Activated CD8-positive, alpha-beta memory T cell treated with anti-CD3 and anti-CD28 coated beads, Interleukin-2, amount 50 U/mL, for 1 hour (primary cell): Measurements from ENCODE around the gene CLCN6.

Experiments used
- DNase-seq: peaks from one replicate; pipeline ENCODE4 v3.0.0-alpha.2; 2020; ENCODE audit errors: extremely low read depth

CLCN6 gene

GRCh38 chr1:11831945-11832725 is 26.1 kb downstream of the CLCN6 start:
- DNase-seq, result no peak

- DNase-seq, result no peak
Observed at GRCh38 chr1:11833497-11833896, 27.5 kb downstream of the CLCN6 start.

GRCh38 chr1:11833900-11834299 is 27.9 kb downstream of the CLCN6 start:
- no peak for DNase-seq

GRCh38 chr1:11835441-11836225 is 29.6 kb downstream of the CLCN6 start:
- no peak for DNase-seq

- no peak for DNase-seq
Observed at GRCh38 chr1:11836955-11837766, 31.2 kb downstream of the CLCN6 start.

GRCh38 chr1:11837767-11838348 is 31.9 kb downstream of the CLCN6 start:
- no peak for DNase-seq

GRCh38 chr1:11838349-11839272 is 32.6 kb downstream of the CLCN6 start:
- DNase-seq, result peak; percentile 38

GRCh38 chr1:11839727-11840705 is 34.0 kb downstream of the CLCN6 start:
- no peak for DNase-seq

GRCh38 chr1:11841245-11842153 is 35.5 kb downstream of the CLCN6 start:
- no peak for DNase-seq

- DNase-seq, result no peak
Observed at GRCh38 chr1:11842154-11843041, 36.4 kb downstream of the CLCN6 start.

- DNase-seq, result no peak
Observed at GRCh38 chr1:11845641-11846335, 39.8 kb downstream of the CLCN6 start.

- DNase-seq, result no peak
Observed at GRCh38 chr1:11847667-11848372, 41.8 kb downstream of the CLCN6 start, which contains the start of gene NPPA. Gene NPPA (minus strand): TSS chr1:11847783. CDS start chr1:11847684, 99 bp downstream.

- DNase-seq, result no peak
Observed at GRCh38 chr1:11848373-11848700, 42.3 kb downstream of the CLCN6 start.

- no peak for DNase-seq
Observed at GRCh38 chr1:11850156-11850555, 44.2 kb downstream of the CLCN6 start.

GRCh38 chr1:11851180-11851579 is 45.2 kb downstream of the CLCN6 start:
- DNase-seq, result no peak

- DNase-seq, result no peak
Observed at GRCh38 chr1:11854519-11854918, 48.5 kb downstream of the CLCN6 start.
